GM19467 (cell line): ENCODE results near the gene CDRT4.
"Not testable (repeated sequence)": the region's sequence is repeated elsewhere in the genome, so short reads cannot be mapped to it uniquely, and the experiment has no call there.

ENCODE experiments used
- ATAC-seq: cut with Tn5 transposase; IDR thresholded peaks from one replicate; pipeline ENCODE4 v1.9.1; 2021; ENCODE audit warnings: mild to moderate bottlenecking, moderate library complexity; ENCODE audit not compliant: unreplicated experiment

CDRT4 gene

GRCh38 chr17:15467592-15467991 lies at the start of gene CDRT4:
Gene CDRT4, minus strand, starts transcription at chr17:15467621. Its CDS starts 27,383 bp downstream, at chr17:15440238.
- no peak for ATAC-seq

GRCh38 chr17:15516150-15516549 lies 48.7 kb upstream of the CDRT4 start:
- no peak for ATAC-seq

- ATAC-seq: no peak
These were observed 47.0 kb upstream of the CDRT4 start for GRCh38 chr17:15514469-15514868.

- ATAC-seq: no peak
These were observed 46.5 kb upstream of the CDRT4 start for GRCh38 chr17:15513856-15514459.

GRCh38 chr17:15513058-15513791 lies 45.8 kb upstream of the CDRT4 start:
- ATAC-seq: no peak

- no peak for ATAC-seq
These were observed 44.8 kb upstream of the CDRT4 start for GRCh38 chr17:15512071-15512709.

GRCh38 chr17:15511142-15511541 lies 43.7 kb upstream of the CDRT4 start:
- no peak for ATAC-seq

- no peak for ATAC-seq
These were observed 42.9 kb upstream of the CDRT4 start for GRCh38 chr17:15510361-15510760.

- no peak for ATAC-seq
These were observed 41.7 kb upstream of the CDRT4 start for GRCh38 chr17:15509095-15509494.

- ATAC-seq: no peak
These were observed 41.0 kb upstream of the CDRT4 start for GRCh38 chr17:15508466-15508865.

GRCh38 chr17:15507896-15508295 lies 40.5 kb upstream of the CDRT4 start:
- ATAC-seq: no peak

GRCh38 chr17:15507001-15507400 lies 39.6 kb upstream of the CDRT4 start:
- no peak for ATAC-seq

GRCh38 chr17:15505708-15506107 lies 38.3 kb upstream of the CDRT4 start:
- ATAC-seq: not testable (repeated sequence)

- no peak for ATAC-seq
These were observed 36.3 kb upstream of the CDRT4 start for GRCh38 chr17:15503731-15504130.

- peak; percentile 83 for ATAC-seq
These were observed 35.1 kb upstream of the CDRT4 start for GRCh38 chr17:15502369-15503112.

GRCh38 chr17:15501793-15502192 lies 34.4 kb upstream of the CDRT4 start:
- no peak for ATAC-seq

GRCh38 chr17:15501282-15501681 lies 33.9 kb upstream of the CDRT4 start:
- no peak for ATAC-seq

- no peak for ATAC-seq
These were observed 30.7 kb upstream of the CDRT4 start for GRCh38 chr17:15498107-15498506.

- no peak for ATAC-seq
These were observed 29.6 kb upstream of the CDRT4 start for GRCh38 chr17:15496735-15497670.

- no peak for ATAC-seq
These were observed 27.4 kb upstream of the CDRT4 start for GRCh38 chr17:15494821-15495220.
